GM12891 (cell line): ENCODE data around the gene SLC11A2.
"Not testable (repeated sequence)": the region's sequence is repeated elsewhere in the genome, so short reads cannot be mapped to it uniquely, and the experiment has no call there.

Experiments
- DNase-seq: peaks from one replicate; pipeline ENCODE4 v3.0.0; 2011; ENCODE audit warnings: low spot score; ENCODE audit not compliant: insufficient read length
- FAIRE-seq: peaks from 2 replicates; lab custom pipeline; 2011; peaks lifted over from hg19 to GRCh38; lab: Jason Lieb, UNC
- PAX5 ChIP-seq: IDR thresholded peaks from 2 replicates; pipeline ENCODE4 v1.6.1; 2011; ENCODE audit warnings: low read length, moderate library complexity, mild to moderate bottlenecking; ENCODE audit not compliant: insufficient read depth, severe bottlenecking
- POLR2A ChIP-seq: IDR thresholded peaks from 2 replicates; pipeline ENCODE4 v1.6.1; 2011; ENCODE audit warnings: low read depth, low read length, control low read depth
- POLR2AphosphoS5 ChIP-seq: IDR thresholded peaks from 2 replicates; pipeline ENCODE4 v1.6.1; 2011; ENCODE audit warnings: low read depth, low read length, control low read depth
- POU2F2 ChIP-seq: IDR thresholded peaks from 2 replicates; pipeline ENCODE4 v1.6.1; 2011; ENCODE audit warnings: low read depth, mild to moderate bottlenecking, control low read depth, low read length, moderate library complexity
- SPI1 ChIP-seq: IDR thresholded peaks from 2 replicates; pipeline ENCODE4 v1.6.1; 2011; ENCODE audit warnings: low read depth, low read length, control low read depth
- TAF1 ChIP-seq: IDR thresholded peaks from 2 replicates; pipeline ENCODE4 v1.6.1; 2011; ENCODE audit warnings: low read depth, low read length, control low read depth

Gene SLC11A2

GRCh38 chr12:50934371-50934851 is 91.8 kb downstream of the SLC11A2 start:
- FAIRE-seq (no peak), DNase-seq (no peak)
- TF ChIP-seq POU2F2 (no peak), PAX5 (no peak), SPI1 (no peak)

GRCh38 chr12:50933459-50934124 is 92.6 kb downstream of the SLC11A2 start:
- DNase-seq: no peak
- no peak for TF ChIP-seq POLR2AphosphoS5
- no peak for TF ChIP-seq POU2F2
- no peak for TF ChIP-seq POLR2A
- no peak for TF ChIP-seq TAF1
- TF ChIP-seq SPI1: no peak
- FAIRE-seq: no peak

GRCh38 chr12:50932787-50933280 is 93.3 kb downstream of the SLC11A2 start:
- FAIRE-seq (no peak), DNase-seq (no peak)
- TF ChIP-seq TAF1 (no peak), SPI1 (no peak), POLR2A (no peak), PAX5 (no peak), POU2F2 (no peak), POLR2AphosphoS5 (no peak)

GRCh38 chr12:50930477-50930876 is 95.7 kb downstream of the SLC11A2 start:
- not testable (repeated sequence) for DNase-seq, FAIRE-seq

- TF ChIP-seq TAF1: no peak
- no peak for TF ChIP-seq PAX5
- no peak for TF ChIP-seq POLR2A
- no peak for TF ChIP-seq POU2F2
- TF ChIP-seq SPI1: no peak
- no peak for TF ChIP-seq POLR2AphosphoS5
- DNase-seq (no peak), FAIRE-seq (no peak)
Observed at GRCh38 chr12:50929831-50930230, 96.4 kb downstream of the SLC11A2 start.
